Stimulated activated CD8-positive, alpha-beta memory T cell treated with anti-CD3 and anti-CD28 coated beads, Interleukin-7, amount 100 ng/mL, for 24 hours (primary cell): ENCODE measurements around the gene CYP1B1.
"Not testable (repeated sequence)": the region's sequence is repeated elsewhere in the genome, so short reads cannot be mapped to it uniquely, and the experiment has no call there.

Experiments used
- DNase-seq: peaks from one replicate; pipeline ENCODE4 v3.0.0-alpha.2; 2020; ENCODE audit warnings: low read depth

Gene CYP1B1

GRCh38 chr2:38075507-38076151 is at the start of gene CYP1B1:
TSS of gene CYP1B1 (minus strand) at chr2:38076151. CDS start at chr2:38075388, 763 bp downstream.
- DNase-seq: no peak

DNA sequence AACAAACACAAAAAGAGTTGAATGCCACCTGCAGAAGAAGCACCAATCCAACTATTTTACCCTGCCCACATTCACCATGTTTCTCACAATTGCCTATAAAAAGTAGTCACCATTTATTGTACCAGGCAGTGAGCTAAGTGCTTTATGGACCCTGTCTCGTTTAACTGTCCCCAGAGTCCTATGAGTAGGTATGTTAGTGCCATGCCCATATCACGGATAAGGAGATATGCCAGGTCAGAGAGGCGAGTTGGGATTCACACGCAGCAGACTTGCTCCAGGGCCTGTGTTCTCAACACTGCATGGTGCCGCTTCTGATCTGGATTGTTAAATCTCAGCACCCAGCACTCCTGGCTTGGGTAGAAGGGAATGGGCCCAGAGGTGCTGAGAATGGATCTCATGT is 49.1 kb upstream of the CYP1B1 start:
- DNase-seq: no peak

- DNase-seq: no peak
Observed at GRCh38 chr2:38123911-38124310, 48.0 kb upstream of the CYP1B1 start.

GRCh38 chr2:38122344-38122743 is 46.4 kb upstream of the CYP1B1 start:
- DNase-seq: no peak

GRCh38 chr2:38121481-38121880 is 45.5 kb upstream of the CYP1B1 start:
- DNase-seq: no peak

- no peak for DNase-seq
Observed at GRCh38 chr2:38120829-38121228, 44.9 kb upstream of the CYP1B1 start.

DNA sequence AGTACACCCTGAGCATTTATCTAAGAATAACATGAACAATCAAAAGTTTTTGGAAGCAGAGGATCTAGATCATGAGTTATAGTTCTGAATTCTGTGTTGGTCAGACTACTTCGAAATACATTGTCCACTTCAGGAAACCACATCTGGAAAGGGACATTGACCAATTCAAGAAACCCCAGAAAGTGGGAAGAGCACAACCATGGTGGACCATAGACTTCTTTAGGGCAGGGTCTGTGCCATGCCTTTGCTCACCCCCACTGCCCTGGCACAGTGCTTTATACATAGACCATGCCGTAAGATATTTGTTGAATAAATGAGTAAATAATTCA is 44.3 kb upstream of the CYP1B1 start:
- DNase-seq: no peak

DNA sequence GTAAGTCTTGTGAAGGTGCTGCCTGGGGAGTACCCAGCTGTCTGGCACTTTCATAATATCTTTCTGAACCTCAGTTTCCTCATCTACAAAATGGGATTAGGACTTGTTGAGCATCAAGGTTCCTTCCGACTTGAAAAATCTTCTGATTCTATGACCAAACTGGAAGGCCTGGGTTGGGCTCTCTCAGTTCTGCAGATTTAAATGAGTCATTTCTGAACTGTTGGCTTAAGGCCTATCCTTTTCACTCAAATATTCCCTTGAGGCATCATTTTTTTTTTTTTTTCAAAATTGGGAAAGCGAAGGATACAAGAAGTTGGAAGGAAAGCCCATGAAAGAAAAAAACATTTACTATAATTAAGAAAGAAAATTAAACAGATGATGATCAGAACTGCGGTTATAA is 40.8 kb upstream of the CYP1B1 start:
- no peak for DNase-seq

- DNase-seq: peak; percentile 57
Observed at GRCh38 chr2:38115216-38116032, 39.5 kb upstream of the CYP1B1 start.

GRCh38 chr2:38113981-38114708 is 38.2 kb upstream of the CYP1B1 start:
- no peak for DNase-seq

GRCh38 chr2:38113051-38113450 is 37.1 kb upstream of the CYP1B1 start:
- no peak for DNase-seq

GRCh38 chr2:38111350-38111749 is 35.4 kb upstream of the CYP1B1 start:
- DNase-seq: not testable (repeated sequence)

GRCh38 chr2:38109732-38110181 is 33.8 kb upstream of the CYP1B1 start:
- DNase-seq: no peak

DNA sequence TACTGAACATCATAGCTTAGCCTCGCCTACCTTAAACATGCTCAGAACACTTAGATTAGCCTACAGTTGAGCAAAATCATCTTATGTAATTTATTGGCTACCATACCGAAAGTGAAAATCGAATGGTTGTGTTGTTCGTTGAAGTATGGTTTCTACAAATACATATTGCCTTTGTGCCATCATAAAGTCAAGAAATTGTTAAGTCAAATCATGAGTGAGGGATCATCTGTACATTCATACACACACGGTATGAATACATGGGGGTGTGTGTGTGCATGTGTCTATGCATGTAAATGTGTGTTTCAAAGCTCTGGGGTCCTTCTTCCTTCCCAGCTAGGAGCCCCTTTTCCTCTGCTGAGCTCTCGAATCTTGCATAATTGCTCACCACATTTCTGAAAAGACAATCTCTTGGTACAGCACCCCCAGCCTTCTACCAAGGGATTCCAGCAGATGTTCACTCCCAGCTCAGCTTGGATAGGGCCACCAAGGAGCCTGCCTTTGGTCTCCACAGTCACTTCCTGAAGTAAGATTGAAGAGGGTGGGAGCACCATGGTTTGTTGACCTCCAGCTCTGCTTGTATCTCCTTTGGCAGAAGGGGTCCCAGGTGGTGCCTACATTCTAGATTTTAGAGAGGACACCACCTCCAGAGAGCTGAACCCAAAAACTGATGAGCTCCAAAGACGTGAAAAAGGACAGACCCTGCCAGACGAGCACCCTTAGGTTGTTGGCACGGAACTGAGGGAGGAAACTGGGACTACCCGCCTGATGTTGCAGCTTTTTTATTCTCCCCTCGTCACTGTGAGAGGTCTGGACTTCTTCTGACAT is 33.2 kb upstream of the CYP1B1 start:
- no peak for DNase-seq

DNA sequence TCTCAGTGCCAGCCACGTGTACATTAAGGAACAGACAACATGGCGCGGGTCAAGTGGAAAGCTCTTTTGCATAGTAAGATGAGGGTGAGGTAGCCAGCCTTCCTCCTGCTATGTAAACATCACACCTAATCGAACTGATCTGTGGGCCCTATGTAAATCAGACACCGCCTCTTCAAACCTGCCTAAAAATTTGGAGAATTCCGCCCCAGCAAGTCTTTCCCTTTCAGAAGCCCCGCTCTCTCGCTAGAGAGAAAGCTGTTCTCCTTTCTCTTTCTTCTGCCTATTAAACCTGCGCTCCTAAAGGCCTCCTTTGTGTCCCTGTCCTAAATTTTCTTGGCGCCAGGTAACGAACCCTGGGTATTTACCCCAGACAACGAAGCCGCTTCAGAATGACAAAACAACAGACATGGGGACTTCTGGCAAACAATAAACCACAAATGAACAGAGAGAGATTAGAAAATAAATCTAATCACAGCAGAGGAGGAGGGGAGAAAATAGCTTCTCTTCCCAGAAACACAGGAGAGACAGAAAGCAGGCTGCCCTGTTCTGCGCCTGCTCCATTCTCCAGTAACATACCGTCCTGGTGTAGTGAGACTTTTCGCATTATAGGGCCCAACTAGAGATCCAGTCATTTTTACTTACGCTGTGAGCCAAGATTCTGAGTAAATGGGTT is 31.9 kb upstream of the CYP1B1 start:
- no peak for DNase-seq

DNA sequence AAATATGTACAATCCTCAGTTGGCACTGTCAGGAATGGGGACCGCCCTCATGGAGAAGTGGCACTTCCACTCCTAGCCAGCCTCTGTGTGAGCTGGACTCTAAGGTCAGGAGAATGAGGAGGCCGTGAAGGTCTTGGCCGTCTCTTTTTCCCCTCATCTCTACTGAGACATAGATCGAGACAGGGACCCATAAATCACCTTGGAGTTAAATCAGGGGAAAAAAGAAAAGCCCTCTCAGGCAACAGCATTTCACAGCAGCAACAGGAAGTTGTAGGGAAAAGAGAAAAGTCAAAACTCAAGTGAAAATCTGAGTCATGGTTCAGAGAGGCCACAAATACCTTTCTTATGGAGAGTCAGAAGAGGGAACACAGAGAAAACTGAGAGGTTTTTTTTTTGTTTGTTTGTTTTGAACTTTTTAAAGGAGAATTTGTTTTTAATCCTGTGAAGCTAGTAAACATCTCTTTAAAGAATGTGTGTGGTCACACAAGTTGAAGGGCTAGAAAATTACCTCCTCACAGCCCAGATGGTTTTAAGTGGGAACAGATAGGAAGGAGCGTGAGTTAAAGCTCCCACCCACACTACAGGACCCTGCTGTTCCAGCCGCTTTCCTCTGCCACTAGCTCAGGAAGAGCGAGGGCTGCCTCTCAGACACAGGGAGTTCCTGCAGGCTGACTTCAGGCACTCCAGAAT is 30.6 kb upstream of the CYP1B1 start:
- DNase-seq: no peak

GRCh38 chr2:38105922-38106321 is 30.0 kb upstream of the CYP1B1 start:
- no peak for DNase-seq

- DNase-seq: no peak
Observed at GRCh38 chr2:38104598-38104997, 28.6 kb upstream of the CYP1B1 start.

- DNase-seq: no peak
Observed at GRCh38 chr2:38100328-38100727, 24.4 kb upstream of the CYP1B1 start.

GRCh38 chr2:38099099-38100028 is 23.4 kb upstream of the CYP1B1 start:
- DNase-seq: no peak
